Measurements from ENCODE around the gene CPT1C.

- no peak for TF ChIP-seq CTCF (IDR thresholded peaks at IDR 0.05; ENCODE audit: poor library complexity, severe bottlenecking)
- TF ChIP-seq EZH2 (IDR thresholded peaks at IDR 0.05; ENCODE audit: borderline replicate concordance, insufficient read depth, low read length, poor library complexity, severe bottlenecking), result no peak
- TF ChIP-seq POLR2AphosphoS5 (IDR thresholded peaks at IDR 0.05), result no peak
- TF ChIP-seq RAD21 (conservative IDR thresholded peaks at IDR 0.05), result no peak
- TF ChIP-seq TAF1 (IDR thresholded peaks at IDR 0.05; ENCODE audit: low read depth), result no peak
- no peak for TF ChIP-seq SMC3 (conservative IDR thresholded peaks at IDR 0.05; ENCODE audit: poor library complexity)
Observed at GRCh38 chr19:49645592-49645991, 45.3 kb upstream of the CPT1C start.
